Measurements from ENCODE around the gene RAB11FIP3.
A peak's percentile ranks its signal among the peaks of the same experiment; 100 is the strongest.

The RAB11FIP3 gene

GRCh38 chr16:427250-427649 is 1.8 kb downstream of the RAB11FIP3 start:
- TF ChIP-seq, protein P1, sequence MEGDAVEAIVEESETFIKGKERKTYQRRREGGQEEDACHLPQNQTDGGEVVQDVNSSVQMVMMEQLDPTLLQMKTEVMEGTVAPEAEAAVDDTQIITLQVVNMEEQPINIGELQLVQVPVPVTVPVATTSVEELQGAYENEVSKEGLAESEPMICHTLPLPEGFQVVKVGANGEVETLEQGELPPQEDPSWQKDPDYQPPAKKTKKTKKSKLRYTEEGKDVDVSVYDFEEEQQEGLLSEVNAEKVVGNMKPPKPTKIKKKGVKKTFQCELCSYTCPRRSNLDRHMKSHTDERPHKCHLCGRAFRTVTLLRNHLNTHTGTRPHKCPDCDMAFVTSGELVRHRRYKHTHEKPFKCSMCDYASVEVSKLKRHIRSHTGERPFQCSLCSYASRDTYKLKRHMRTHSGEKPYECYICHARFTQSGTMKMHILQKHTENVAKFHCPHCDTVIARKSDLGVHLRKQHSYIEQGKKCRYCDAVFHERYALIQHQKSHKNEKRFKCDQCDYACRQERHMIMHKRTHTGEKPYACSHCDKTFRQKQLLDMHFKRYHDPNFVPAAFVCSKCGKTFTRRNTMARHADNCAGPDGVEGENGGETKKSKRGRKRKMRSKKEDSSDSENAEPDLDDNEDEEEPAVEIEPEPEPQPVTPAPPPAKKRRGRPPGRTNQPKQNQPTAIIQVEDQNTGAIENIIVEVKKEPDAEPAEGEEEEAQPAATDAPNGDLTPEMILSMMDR (conservative IDR thresholded peaks at IDR 0.05; ENCODE audit: low read depth, low read length) = no peak
- H3K4me3 ChIP-seq (ENCODE audit: low read length) = peak overlapping the region; percentile 74
- DNase-seq (ENCODE audit: low read depth) = no peak

GRCh38 chr16:430904-431303 is 5.5 kb downstream of the RAB11FIP3 start:
- TF ChIP-seq, protein P1 (conservative IDR thresholded peaks at IDR 0.05; ENCODE audit: low read depth, low read length) = no peak
- H3K4me3 ChIP-seq (ENCODE audit: low read length) = no peak overlapping the region
- no peak for DNase-seq (ENCODE audit: low read depth)

- DNase-seq (ENCODE audit: low read depth) = no peak
- TF ChIP-seq, protein P1 (conservative IDR thresholded peaks at IDR 0.05; ENCODE audit: low read depth, low read length) = no peak
- no peak overlapping the region for H3K4me3 ChIP-seq (ENCODE audit: low read length)
Measured at GRCh38 chr16:440627-441026, 15.2 kb downstream of the RAB11FIP3 start.

- H3K4me3 ChIP-seq (ENCODE audit: low read length) = no peak overlapping the region
- DNase-seq (ENCODE audit: low read depth) = no peak
- TF ChIP-seq, protein P1 (conservative IDR thresholded peaks at IDR 0.05; ENCODE audit: low read depth, low read length) = no peak
Measured at GRCh38 chr16:441447-441846, 16.0 kb downstream of the RAB11FIP3 start.

GRCh38 chr16:442976-443375 is 17.5 kb downstream of the RAB11FIP3 start:
- TF ChIP-seq, protein P1 (conservative IDR thresholded peaks at IDR 0.05; ENCODE audit: low read depth, low read length) = no peak
- no peak overlapping the region for H3K4me3 ChIP-seq (ENCODE audit: low read length)
- no peak for DNase-seq (ENCODE audit: low read depth)

DNA sequence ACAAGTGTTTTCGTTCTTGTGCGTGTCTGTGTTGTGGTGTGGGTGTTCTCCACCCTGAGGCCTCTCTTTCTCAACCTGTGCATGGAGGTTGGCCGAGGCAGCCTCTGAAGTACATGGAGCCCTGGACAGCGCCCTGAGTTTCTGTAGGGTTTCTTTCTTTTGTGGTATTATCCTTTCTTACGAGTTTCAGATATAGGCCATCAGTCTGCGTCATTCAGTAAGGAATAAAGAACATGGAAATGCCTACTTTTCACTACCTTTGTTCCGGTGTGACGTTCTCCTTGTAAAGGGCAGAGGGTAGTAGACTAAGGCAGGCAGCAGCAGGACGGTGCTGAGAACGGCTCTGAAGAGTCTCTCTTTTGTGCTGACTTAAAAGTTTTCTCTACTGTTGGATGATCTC is 18.6 kb downstream of the RAB11FIP3 start:
- H3K4me3 ChIP-seq (ENCODE audit: low read length) = no peak overlapping the region
- TF ChIP-seq, protein P1 (conservative IDR thresholded peaks at IDR 0.05; ENCODE audit: low read depth, low read length) = no peak
- DNase-seq (ENCODE audit: low read depth) = no peak

- no peak overlapping the region for H3K4me3 ChIP-seq (ENCODE audit: low read length)
- DNase-seq (ENCODE audit: low read depth) = no peak
- TF ChIP-seq, protein P1 (conservative IDR thresholded peaks at IDR 0.05; ENCODE audit: low read depth, low read length) = no peak
Measured at GRCh38 chr16:445566-445965, 20.1 kb downstream of the RAB11FIP3 start.
